Measurements from ENCODE around the gene TPCN2. TPM values are rescaled to one million over a fixed set of nuclear protein-coding genes. Genes with fewer than 3 reads are reported as not detected.

Gene TPCN2
- total and polyA plus RNA-seq, 12 donors: 3.4 to 19.2 (median 7.8) TPM

GRCh38 chr11:69067200-69067599, 18.5 kb downstream of the TPCN2 start:
- ATAC-seq: no peak
- H3K9me3 ChIP-seq: no peaks in the 10 kb centered on the region
- no peak overlapping the region for H3K4me3 ChIP-seq
- intact Hi-C loops (cut with DNase I): no loop called here
- H3K36me3 ChIP-seq: peaks cover 0 to 60% (median 15%) of the 10 kb centered on the region in 9 donors
- peaks cover 0 to 5% (median 0%) of the 10 kb centered on the region in 9 donors for H3K4me1 ChIP-seq
- TF ChIP-seq CTCF (IDR thresholded peaks at IDR 0.05): no peak
- no peak for DNase-seq
- WGBS, 2 donors: 93 to 94% methylated on average over 13 of the region's 13 CpGs
- no peak overlapping the region for H3K27ac ChIP-seq
- H3K27me3 ChIP-seq: no peaks in the 10 kb centered on the region

GRCh38 chr11:69071086-69071800, 22.5 kb downstream of the TPCN2 start:
- no peak for DNase-seq
- H3K36me3 ChIP-seq: peaks cover 0 to 70% (median 0%) of the 10 kb centered on the region in 9 donors
- peaks cover 0 to 17% (median 6%) of the 10 kb centered on the region in 9 donors for H3K4me1 ChIP-seq
- no peaks in the 10 kb centered on the region for H3K9me3 ChIP-seq
- no peak overlapping the region for H3K27ac ChIP-seq
- ATAC-seq: no peak
- TF ChIP-seq CTCF (IDR thresholded peaks at IDR 0.05): no peak
- no peak overlapping the region for H3K4me3 ChIP-seq
- no peaks in the 10 kb centered on the region for H3K27me3 ChIP-seq
- WGBS, 2 donors: 92% methylated on average over 23 of the region's 23 CpGs
- intact Hi-C loops (cut with DNase I): no loop called here

- Histone ChIP-seq H3K36me3 (peaks cover 0 to 66% (median 0%) of the 10 kb centered on the region in 9 donors), H3K9me3 (no peaks in the 10 kb centered on the region), H3K27ac (no peak overlapping the region), H3K27me3 (no peaks in the 10 kb centered on the region), H3K4me3 (no peak overlapping the region), H3K4me1 (peaks cover 0 to 17% (median 6%) of the 10 kb centered on the region in 9 donors)
- TF ChIP-seq CTCF (IDR thresholded peaks at IDR 0.05): no peak
- ATAC-seq (peak in 1 of 8 donors; percentile 45), DNase-seq (no peak)
- 91 to 92% methylated on average over 13 of the region's 13 CpGs for WGBS, 2 donors
- intact Hi-C loops (cut with DNase I): no loop called here
Measured at GRCh38 chr11:69071956-69072355, 23.2 kb downstream of the TPCN2 start.

- no peaks in the 10 kb centered on the region for H3K27me3 ChIP-seq
- H3K4me3 ChIP-seq: no peak overlapping the region
- DNase-seq: no peak
- intact Hi-C loops (cut with DNase I): no loop called here
- no peak for TF ChIP-seq CTCF (IDR thresholded peaks at IDR 0.05)
- peaks cover 0 to 67% (median 3%) of the 10 kb centered on the region in 9 donors for H3K36me3 ChIP-seq
- 60 to 64% methylated on average over 8 of the region's 8 CpGs for WGBS, 2 donors
- no peak overlapping the region for H3K27ac ChIP-seq
- peaks cover 0 to 17% (median 6%) of the 10 kb centered on the region in 9 donors for H3K4me1 ChIP-seq
- peak in 3 of 8 donors; percentile 15 to 57 (median 39) for ATAC-seq
- H3K9me3 ChIP-seq: no peaks in the 10 kb centered on the region
Measured at GRCh38 chr11:69073469-69073868, 24.7 kb downstream of the TPCN2 start.

Data from heart right ventricle (tissue), 16 donors.